ENCODE measurements around the gene ENO1.

- TF ChIP-seq CTCF (IDR thresholded peaks at IDR 0.05) (no peak), POLR2A (IDR thresholded peaks at IDR 0.05) (no peak)
Observed at GRCh38 chr1:8818325-8818775, 60.1 kb downstream of the ENO1 start.

Data from sigmoid colon (tissue), 3 donors.